ENCODE results near the gene BMP6. TPM values are rescaled to one million over a fixed set of nuclear protein-coding genes. Genes with fewer than 3 reads are reported as not detected.

The BMP6 gene
- total RNA-seq, 4 donors from 2014 or later: 4.8 to 8.8 (median 7.3) TPM

DNA sequence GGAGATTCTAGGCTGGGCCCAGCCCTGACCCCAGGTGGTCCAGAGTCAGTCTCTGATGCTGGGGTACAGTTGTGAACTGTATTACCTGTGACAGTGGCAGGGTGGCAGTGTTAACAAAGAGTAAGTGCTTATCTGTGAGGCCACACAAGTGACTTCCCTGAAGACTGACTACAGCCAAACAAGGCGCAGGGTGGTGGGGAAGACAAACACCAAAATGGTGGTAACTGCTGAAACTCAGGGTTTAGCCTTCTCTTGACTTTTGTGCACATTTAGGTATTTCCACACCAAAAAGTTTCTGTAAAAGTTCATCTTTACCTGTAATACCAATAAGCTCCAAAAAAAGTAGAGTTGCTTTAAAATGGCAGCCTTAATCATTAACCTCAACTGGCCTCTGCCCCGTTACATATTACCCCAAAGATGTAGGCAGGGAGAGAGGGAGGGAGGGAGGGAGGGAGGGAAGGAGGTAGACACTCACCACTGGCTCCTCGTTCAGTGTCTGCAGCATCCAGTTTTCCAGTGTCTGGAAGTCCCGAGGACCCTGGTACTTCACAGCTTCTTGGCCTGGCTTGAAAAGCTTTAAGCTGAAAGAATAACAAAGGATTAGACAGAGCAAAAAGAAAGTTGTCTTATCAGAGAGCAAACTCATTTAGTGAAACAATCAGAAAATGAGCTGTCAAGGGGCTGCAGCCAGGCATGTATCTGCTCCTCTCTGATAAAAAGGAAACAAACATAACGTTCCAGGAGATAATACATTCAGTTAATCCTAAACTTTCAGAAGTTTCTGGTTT lies 173.4 kb downstream of the BMP6 start:
- no peak overlapping the region for H3K27ac ChIP-seq
- WGBS, 2 donors: 85 to 86% methylated on average over 5 of the region's 5 CpGs
- H3K9me3 ChIP-seq: no peaks in the 10 kb centered on the region
- H3K4me3 ChIP-seq: no peak overlapping the region
- H3K36me3 ChIP-seq: peaks cover 0 to 98% (median 30%) of the 10 kb centered on the region in 3 donors
- H3K4me1 ChIP-seq: no peaks in the 10 kb centered on the region
- TF ChIP-seq, protein P1, sequence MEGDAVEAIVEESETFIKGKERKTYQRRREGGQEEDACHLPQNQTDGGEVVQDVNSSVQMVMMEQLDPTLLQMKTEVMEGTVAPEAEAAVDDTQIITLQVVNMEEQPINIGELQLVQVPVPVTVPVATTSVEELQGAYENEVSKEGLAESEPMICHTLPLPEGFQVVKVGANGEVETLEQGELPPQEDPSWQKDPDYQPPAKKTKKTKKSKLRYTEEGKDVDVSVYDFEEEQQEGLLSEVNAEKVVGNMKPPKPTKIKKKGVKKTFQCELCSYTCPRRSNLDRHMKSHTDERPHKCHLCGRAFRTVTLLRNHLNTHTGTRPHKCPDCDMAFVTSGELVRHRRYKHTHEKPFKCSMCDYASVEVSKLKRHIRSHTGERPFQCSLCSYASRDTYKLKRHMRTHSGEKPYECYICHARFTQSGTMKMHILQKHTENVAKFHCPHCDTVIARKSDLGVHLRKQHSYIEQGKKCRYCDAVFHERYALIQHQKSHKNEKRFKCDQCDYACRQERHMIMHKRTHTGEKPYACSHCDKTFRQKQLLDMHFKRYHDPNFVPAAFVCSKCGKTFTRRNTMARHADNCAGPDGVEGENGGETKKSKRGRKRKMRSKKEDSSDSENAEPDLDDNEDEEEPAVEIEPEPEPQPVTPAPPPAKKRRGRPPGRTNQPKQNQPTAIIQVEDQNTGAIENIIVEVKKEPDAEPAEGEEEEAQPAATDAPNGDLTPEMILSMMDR (IDR thresholded peaks at IDR 0.05): no peak
- TF ChIP-seq EP300 (IDR thresholded peaks at IDR 0.05): no peak
- no peak for TF ChIP-seq POLR2A (IDR thresholded peaks at IDR 0.05)
- DNase-seq (ENCODE audit: low spot score in 2 of 2): no peak
- H3K27me3 ChIP-seq: no peaks in the 10 kb centered on the region

DNA sequence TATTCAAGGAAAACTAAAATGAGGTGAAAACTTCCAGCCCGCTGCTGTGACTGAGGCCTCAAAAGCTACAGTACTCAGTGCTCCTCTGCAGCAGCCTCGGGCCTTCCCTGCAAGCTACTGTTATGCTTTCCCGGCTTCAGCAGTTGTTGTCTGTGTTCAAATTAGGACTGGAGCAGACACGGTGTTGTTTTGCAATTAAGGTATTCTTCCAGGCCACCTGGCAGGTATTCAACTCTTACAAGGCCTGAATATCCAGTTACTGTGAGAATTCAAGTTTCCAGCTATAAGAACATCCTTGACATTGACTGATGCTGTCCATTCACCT lies 174.0 kb downstream of the BMP6 start:
- H3K9me3 ChIP-seq: no peaks in the 10 kb centered on the region
- no peaks in the 10 kb centered on the region for H3K27me3 ChIP-seq
- no peak overlapping the region for H3K27ac ChIP-seq
- DNase-seq (ENCODE audit: low spot score in 2 of 2): no peak
- peaks cover 0 to 3% (median 0%) of the 10 kb centered on the region in 4 donors for H3K4me1 ChIP-seq
- H3K36me3 ChIP-seq: peaks cover 0 to 97% (median 30%) of the 10 kb centered on the region in 3 donors
- WGBS, 2 donors: 82 to 88% methylated on average over 4 of the region's 4 CpGs
- TF ChIP-seq, protein P1 (IDR thresholded peaks at IDR 0.05): no peak
- TF ChIP-seq EP300 (IDR thresholded peaks at IDR 0.05): no peak
- TF ChIP-seq POLR2A (IDR thresholded peaks at IDR 0.05): no peak
- H3K4me3 ChIP-seq: no peak overlapping the region

DNA sequence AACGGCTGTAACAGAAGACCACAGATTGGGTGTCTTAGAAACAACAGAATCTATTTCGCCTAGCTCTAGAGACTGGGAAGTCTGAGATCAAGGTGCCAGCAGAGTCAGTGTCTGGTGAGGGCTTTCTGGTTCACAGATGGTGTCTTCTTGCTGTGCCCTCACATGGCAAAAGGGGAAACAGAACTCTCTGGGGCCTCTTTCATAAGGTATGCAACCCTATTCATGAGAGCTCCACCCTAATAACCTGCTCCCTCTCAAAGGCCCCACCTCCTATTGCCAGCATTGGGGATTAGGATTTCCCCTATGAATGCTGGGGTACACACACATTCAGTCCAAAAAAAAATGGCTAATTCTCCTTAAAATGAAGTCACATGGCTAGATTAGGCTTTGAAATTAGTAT lies 174.7 kb downstream of the BMP6 start:
- Histone ChIP-seq H3K4me3 (no peak overlapping the region), H3K4me1 (peaks cover 0 to 10% (median 0%) of the 10 kb centered on the region in 4 donors), H3K9me3 (no peaks in the 10 kb centered on the region), H3K27ac (no peak overlapping the region), H3K27me3 (no peaks in the 10 kb centered on the region), H3K36me3 (peaks cover 0 to 89% (median 30%) of the 10 kb centered on the region in 3 donors)
- TF ChIP-seq, protein P1 (IDR thresholded peaks at IDR 0.05): no peak
- TF ChIP-seq POLR2A (IDR thresholded peaks at IDR 0.05): no peak
- TF ChIP-seq EP300 (IDR thresholded peaks at IDR 0.05): no peak
- no peak for DNase-seq (ENCODE audit: low spot score in 2 of 2)
- 72 to 75% methylated on average over 2 of the region's 2 CpGs for WGBS, 2 donors

DNA sequence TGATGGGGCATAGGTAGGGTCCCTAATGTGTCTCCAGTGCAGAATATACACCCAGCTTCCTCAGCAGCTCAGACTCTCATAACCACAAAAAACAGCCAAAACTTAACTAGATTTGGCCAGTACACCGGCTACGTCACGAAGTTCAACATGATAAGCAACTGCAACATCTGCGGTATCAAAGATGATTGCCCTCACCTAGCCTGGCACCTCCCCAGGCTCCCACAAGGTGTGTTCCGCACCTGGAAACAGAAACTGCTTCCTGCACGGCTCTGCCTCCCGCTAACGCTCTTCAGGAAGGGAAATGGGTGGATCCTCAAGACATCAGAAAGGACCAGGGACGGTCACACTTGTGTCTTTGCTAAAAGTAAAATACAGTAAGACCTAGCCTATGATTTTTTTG lies 175.2 kb downstream of the BMP6 start:
- Histone ChIP-seq H3K27me3 (no peaks in the 10 kb centered on the region), H3K4me3 (no peak overlapping the region), H3K9me3 (no peaks in the 10 kb centered on the region), H3K36me3 (peaks cover 0 to 85% (median 30%) of the 10 kb centered on the region in 3 donors), H3K27ac (no peak overlapping the region), H3K4me1 (peaks cover 0 to 10% (median 0%) of the 10 kb centered on the region in 4 donors)
- WGBS, 2 donors: 93 to 95% methylated on average over 5 to 9 of the region's 9 CpGs
- DNase-seq (ENCODE audit: low spot score in 2 of 2): no peak
- no peak for TF ChIP-seq EP300 (IDR thresholded peaks at IDR 0.05)
- TF ChIP-seq POLR2A (IDR thresholded peaks at IDR 0.05): no peak
- TF ChIP-seq, protein P1 (IDR thresholded peaks at IDR 0.05): no peak

DNA sequence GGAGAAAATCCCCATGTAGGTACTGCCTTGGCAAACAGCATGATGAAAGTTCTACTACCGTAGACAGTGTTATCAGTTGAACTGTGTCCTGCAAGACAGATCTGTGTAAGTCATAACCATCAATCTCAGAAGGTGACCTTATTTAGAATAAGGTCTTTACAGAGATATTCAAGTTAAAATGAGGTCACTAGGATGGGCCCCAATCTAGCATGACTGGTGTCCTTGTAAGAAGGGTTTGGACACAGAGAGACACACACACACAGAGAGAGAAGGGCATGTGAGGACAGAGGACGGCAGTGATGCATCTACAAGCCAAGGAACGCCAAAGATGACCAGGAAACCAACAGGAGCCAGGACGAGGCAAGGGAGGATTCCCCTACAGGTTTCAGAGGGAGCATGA lies 175.9 kb downstream of the BMP6 start:
- Histone ChIP-seq H3K4me1 (peaks cover 0 to 11% (median 0%) of the 10 kb centered on the region in 4 donors), H3K36me3 (peaks cover 0 to 78% (median 30%) of the 10 kb centered on the region in 3 donors), H3K4me3 (no peak overlapping the region), H3K9me3 (no peaks in the 10 kb centered on the region), H3K27ac (no peak overlapping the region), H3K27me3 (no peaks in the 10 kb centered on the region)
- no peak for DNase-seq (ENCODE audit: low spot score in 2 of 2)
- 79 to 87% methylated on average over 4 of the region's 4 CpGs for WGBS, 2 donors
- no peak for TF ChIP-seq POLR2A (IDR thresholded peaks at IDR 0.05)
- TF ChIP-seq EP300 (IDR thresholded peaks at IDR 0.05): no peak
- TF ChIP-seq, protein P1 (IDR thresholded peaks at IDR 0.05): no peak
